Measurements from ENCODE around the gene FAM209B.
"Not testable (repeated sequence)": the region's sequence is repeated elsewhere in the genome, so short reads cannot be mapped to it uniquely, and the experiment has no call there.

The FAM209B gene

GRCh38 chr20:56532946-56533345, at the start of gene FAM209B:
Gene FAM209B, plus strand, starts transcription at chr20:56533246. Its CDS starts 96 bp downstream, at chr20:56533342.
- not testable (repeated sequence) for H3K36me3 ChIP-seq (ENCODE audit: control insufficient read depth, insufficient read depth, low read length); H3K27me3 ChIP-seq (replicated peaks; ENCODE audit: control insufficient read depth, insufficient read depth, low read length); DNase-seq (ENCODE audit: extremely low read depth, insufficient read length); H3K4me3 ChIP-seq (replicated peaks; ENCODE audit: low read depth, low read length)

- DNase-seq (ENCODE audit: extremely low read depth, insufficient read length) = no peak
- no peaks in the 10 kb centered on the region for H3K27me3 ChIP-seq (replicated peaks; ENCODE audit: control insufficient read depth, insufficient read depth, low read length)
- H3K36me3 ChIP-seq (ENCODE audit: control insufficient read depth, insufficient read depth, low read length) = peaks cover 22% of the 10 kb centered on the region
- no peak overlapping the region for H3K4me3 ChIP-seq (replicated peaks; ENCODE audit: low read depth, low read length)
- TF ChIP-seq CTCF (IDR thresholded peaks at IDR 0.05; ENCODE audit: insufficient read depth, low read length, poor library complexity, severe bottlenecking) = no peak
Observed at GRCh38 chr20:56483970-56484369, 49.1 kb upstream of the FAM209B start.

GRCh38 chr20:56487216-56487615, 45.8 kb upstream of the FAM209B start:
- DNase-seq (ENCODE audit: extremely low read depth, insufficient read length) = no peak
- Histone ChIP-seq H3K27me3 (replicated peaks; ENCODE audit: control insufficient read depth, insufficient read depth, low read length) (no peaks in the 10 kb centered on the region), H3K36me3 (ENCODE audit: control insufficient read depth, insufficient read depth, low read length) (peaks cover 21% of the 10 kb centered on the region), H3K4me3 (replicated peaks; ENCODE audit: low read depth, low read length) (no peak overlapping the region)
- TF ChIP-seq CTCF (IDR thresholded peaks at IDR 0.05; ENCODE audit: insufficient read depth, low read length, poor library complexity, severe bottlenecking) = no peak

GRCh38 chr20:56488566-56488965, 44.5 kb upstream of the FAM209B start:
- TF ChIP-seq CTCF (IDR thresholded peaks at IDR 0.05; ENCODE audit: insufficient read depth, low read length, poor library complexity, severe bottlenecking) = no peak
- Histone ChIP-seq H3K27me3 (replicated peaks; ENCODE audit: control insufficient read depth, insufficient read depth, low read length) (no peaks in the 10 kb centered on the region), H3K36me3 (ENCODE audit: control insufficient read depth, insufficient read depth, low read length) (peaks cover 21% of the 10 kb centered on the region), H3K4me3 (replicated peaks; ENCODE audit: low read depth, low read length) (no peak overlapping the region)
- DNase-seq (ENCODE audit: extremely low read depth, insufficient read length) = no peak

- DNase-seq (ENCODE audit: extremely low read depth, insufficient read length) = no peak
- H3K4me3 ChIP-seq (replicated peaks; ENCODE audit: low read depth, low read length) = no peak overlapping the region
- TF ChIP-seq CTCF (IDR thresholded peaks at IDR 0.05; ENCODE audit: insufficient read depth, low read length, poor library complexity, severe bottlenecking) = no peak
- H3K27me3 ChIP-seq (replicated peaks; ENCODE audit: control insufficient read depth, insufficient read depth, low read length) = no peaks in the 10 kb centered on the region
- peaks cover 5% of the 10 kb centered on the region for H3K36me3 ChIP-seq (ENCODE audit: control insufficient read depth, insufficient read depth, low read length)
Observed at GRCh38 chr20:56501116-56501515, 31.9 kb upstream of the FAM209B start.

- Histone ChIP-seq H3K4me3 (replicated peaks; ENCODE audit: low read depth, low read length) (no peak overlapping the region), H3K36me3 (ENCODE audit: control insufficient read depth, insufficient read depth, low read length) (peaks cover 3% of the 10 kb centered on the region), H3K27me3 (replicated peaks; ENCODE audit: control insufficient read depth, insufficient read depth, low read length) (no peaks in the 10 kb centered on the region)
- DNase-seq (ENCODE audit: extremely low read depth, insufficient read length) = no peak
- TF ChIP-seq CTCF (IDR thresholded peaks at IDR 0.05; ENCODE audit: insufficient read depth, low read length, poor library complexity, severe bottlenecking) = no peak
Observed at GRCh38 chr20:56503916-56504315, 29.1 kb upstream of the FAM209B start.

Data from GM06990 (cell line).